Occipital lobe (tissue), 2 donors: ENCODE data around the gene SLC25A26. TPM values are rescaled to one million over a fixed set of nuclear protein-coding genes. Genes with fewer than 3 reads are reported as not detected.
"Not testable (repeated sequence)": the region's sequence is repeated elsewhere in the genome, so short reads cannot be mapped to it uniquely, and the experiment has no call there.

Experiments used
- DNase-seq: peaks from one replicate; lab custom pipeline; 2025; lab: John Stamatoyannopoulos, UW
- total RNA-seq: library from RNA; depleted of rRNA; stranded (reverse); fragments of >200 nt; gene quantifications from one replicate; pipeline ENCODE4 v1.2.3, GENCODE V29; 2014

Gene SLC25A26
- total RNA-seq, 1 donor from 2014 or later: 39.0 TPM

GRCh38 chr3:66226093-66226492, 5.3 kb downstream of the SLC25A26 start:
- not testable (repeated sequence) for DNase-seq

GRCh38 chr3:66227051-66227450, 6.2 kb downstream of the SLC25A26 start:
- DNase-seq: no peak

GRCh38 chr3:66227915-66228314, 7.1 kb downstream of the SLC25A26 start:
- no peak for DNase-seq

- DNase-seq: no peak
Observed at GRCh38 chr3:66228707-66229106, 7.9 kb downstream of the SLC25A26 start.

GRCh38 chr3:66229931-66230330, 9.1 kb downstream of the SLC25A26 start:
- no peak for DNase-seq

- no peak for DNase-seq
Observed at GRCh38 chr3:66233033-66233432, 12.2 kb downstream of the SLC25A26 start.

GRCh38 chr3:66236281-66236680, 15.5 kb downstream of the SLC25A26 start:
- DNase-seq: no peak

- DNase-seq: no peak
Observed at GRCh38 chr3:66237552-66237951, 16.8 kb downstream of the SLC25A26 start.

GRCh38 chr3:66239513-66240123, 18.8 kb downstream of the SLC25A26 start:
- DNase-seq: no peak

GRCh38 chr3:66241466-66241865, 20.7 kb downstream of the SLC25A26 start:
- no peak for DNase-seq

GRCh38 chr3:66242788-66243464, 22.1 kb downstream of the SLC25A26 start:
- DNase-seq: no peak

- no peak for DNase-seq
Observed at GRCh38 chr3:66248641-66249040, 27.8 kb downstream of the SLC25A26 start.

GRCh38 chr3:66253790-66254620, 33.2 kb downstream of the SLC25A26 start:
- no peak for DNase-seq

GRCh38 chr3:66255865-66256264, 35.1 kb downstream of the SLC25A26 start:
- DNase-seq: no peak

- DNase-seq: no peak
Observed at GRCh38 chr3:66256806-66257205, 36.0 kb downstream of the SLC25A26 start.

- no peak for DNase-seq
Observed at GRCh38 chr3:66259566-66260255, 38.9 kb downstream of the SLC25A26 start.

- no peak for DNase-seq
Observed at GRCh38 chr3:66260431-66260830, 39.6 kb downstream of the SLC25A26 start.

GRCh38 chr3:66261355-66261754, 40.6 kb downstream of the SLC25A26 start:
- DNase-seq: no peak

- no peak for DNase-seq
Observed at GRCh38 chr3:66265649-66266048, 44.8 kb downstream of the SLC25A26 start.

GRCh38 chr3:66266551-66266950, 45.8 kb downstream of the SLC25A26 start:
- no peak for DNase-seq

GRCh38 chr3:66267031-66267430, 46.2 kb downstream of the SLC25A26 start:
- no peak for DNase-seq

GRCh38 chr3:66267906-66268305, 47.1 kb downstream of the SLC25A26 start:
- DNase-seq: no peak
